IMR-90 (cell line): ENCODE data around the gene GLYATL1.

Experiments
- BHLHE40 ChIP-seq: fragments of 150-350 bp; IDR thresholded peaks from 2 replicates; pipeline ENCODE4 v1.6.1; 2016; ENCODE audit warnings: mild to moderate bottlenecking, low read depth, low read length
- CEBPB ChIP-seq: IDR thresholded peaks from 2 replicates; pipeline ENCODE4 v1.6.1; 2012; ENCODE audit warnings: low read depth, low read length, improper control_type of control experiment
- CHD1 ChIP-seq: IDR thresholded peaks from 2 replicates; pipeline ENCODE4 v1.6.1; 2012; ENCODE audit warnings: low read depth, low read length, improper control_type of control experiment
- FOS ChIP-seq: fragments of 150-350 bp; IDR thresholded peaks from 2 replicates; pipeline ENCODE4 v1.6.1; 2016; ENCODE audit warnings: low read depth, low read length
- MAFK ChIP-seq: IDR thresholded peaks from 2 replicates; pipeline ENCODE4 v1.6.1; 2012; ENCODE audit warnings: low read depth, low read length, improper control_type of control experiment
- MXI1 ChIP-seq: IDR thresholded peaks from 2 replicates; pipeline ENCODE4 v1.6.1; 2012; ENCODE audit warnings: low read depth, mild to moderate bottlenecking, low read length, moderate library complexity, borderline replicate concordance
- NFE2L2 ChIP-seq: fragments of 150-350 bp; IDR thresholded peaks from 2 replicates; pipeline ENCODE4 v1.6.1; 2016; ENCODE audit warnings: low read depth, mild to moderate bottlenecking, low read length
- POLR2A ChIP-seq: IDR thresholded peaks from 2 replicates; pipeline ENCODE4 v1.6.1; 2012; ENCODE audit warnings: mild to moderate bottlenecking, low read depth, low read length
- RAD21 ChIP-seq: IDR thresholded peaks from 2 replicates; pipeline ENCODE4 v1.6.1; 2012; ENCODE audit warnings: low read length, improper control_type of control experiment
- RCOR1 ChIP-seq: IDR thresholded peaks from 2 replicates; pipeline ENCODE4 v1.6.1; 2012; ENCODE audit warnings: mild to moderate bottlenecking, low read length, improper control_type of control experiment; ENCODE audit not compliant: insufficient replicate concordance
- TF ChIP-seq, protein P1 (sequence below): conservative IDR thresholded peaks from 2 replicates; pipeline ENCODE4 v1.5.1; 2012; ENCODE audit warnings: mild to moderate bottlenecking, low read depth, low read length, improper control_type of control experiment
- TF ChIP-seq, protein P2 (sequence below): fragments of 150-350 bp; IDR thresholded peaks from 2 replicates; pipeline ENCODE4 v1.6.1; 2017; ENCODE audit warnings: mild to moderate bottlenecking, antibody characterized with exemption, low read length, low read depth
- TF ChIP-seq, protein P3 (sequence below): fragments of 150-350 bp; IDR thresholded peaks from 2 replicates; pipeline ENCODE4 v1.6.1; 2016; ENCODE audit warnings: low read depth, mild to moderate bottlenecking, low read length, moderate library complexity, borderline replicate concordance

DNA sequence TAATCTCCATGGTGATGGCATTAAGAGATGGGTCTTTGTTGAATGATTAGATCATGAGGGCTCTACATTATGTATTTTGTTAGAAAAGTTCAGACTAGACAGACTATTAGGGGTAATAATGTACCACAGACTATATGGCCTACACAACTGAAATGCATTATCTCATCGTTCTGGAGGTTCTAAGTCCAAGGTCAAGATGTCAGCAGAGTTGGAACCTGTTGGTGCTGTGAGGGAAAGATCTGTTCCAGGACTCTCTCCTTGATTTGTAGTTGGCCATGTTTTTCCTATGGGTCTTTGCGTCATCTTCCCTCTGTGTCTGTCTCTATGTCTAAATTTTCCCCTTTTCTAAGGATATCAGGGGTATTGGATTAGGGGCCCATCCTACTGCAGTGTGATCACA is 8.4 kb upstream of the GLYATL1 start:
- TF ChIP-seq, protein P1, sequence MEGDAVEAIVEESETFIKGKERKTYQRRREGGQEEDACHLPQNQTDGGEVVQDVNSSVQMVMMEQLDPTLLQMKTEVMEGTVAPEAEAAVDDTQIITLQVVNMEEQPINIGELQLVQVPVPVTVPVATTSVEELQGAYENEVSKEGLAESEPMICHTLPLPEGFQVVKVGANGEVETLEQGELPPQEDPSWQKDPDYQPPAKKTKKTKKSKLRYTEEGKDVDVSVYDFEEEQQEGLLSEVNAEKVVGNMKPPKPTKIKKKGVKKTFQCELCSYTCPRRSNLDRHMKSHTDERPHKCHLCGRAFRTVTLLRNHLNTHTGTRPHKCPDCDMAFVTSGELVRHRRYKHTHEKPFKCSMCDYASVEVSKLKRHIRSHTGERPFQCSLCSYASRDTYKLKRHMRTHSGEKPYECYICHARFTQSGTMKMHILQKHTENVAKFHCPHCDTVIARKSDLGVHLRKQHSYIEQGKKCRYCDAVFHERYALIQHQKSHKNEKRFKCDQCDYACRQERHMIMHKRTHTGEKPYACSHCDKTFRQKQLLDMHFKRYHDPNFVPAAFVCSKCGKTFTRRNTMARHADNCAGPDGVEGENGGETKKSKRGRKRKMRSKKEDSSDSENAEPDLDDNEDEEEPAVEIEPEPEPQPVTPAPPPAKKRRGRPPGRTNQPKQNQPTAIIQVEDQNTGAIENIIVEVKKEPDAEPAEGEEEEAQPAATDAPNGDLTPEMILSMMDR = no peak
- no peak for TF ChIP-seq POLR2A
- TF ChIP-seq CEBPB = no peak
- TF ChIP-seq, protein P2, sequence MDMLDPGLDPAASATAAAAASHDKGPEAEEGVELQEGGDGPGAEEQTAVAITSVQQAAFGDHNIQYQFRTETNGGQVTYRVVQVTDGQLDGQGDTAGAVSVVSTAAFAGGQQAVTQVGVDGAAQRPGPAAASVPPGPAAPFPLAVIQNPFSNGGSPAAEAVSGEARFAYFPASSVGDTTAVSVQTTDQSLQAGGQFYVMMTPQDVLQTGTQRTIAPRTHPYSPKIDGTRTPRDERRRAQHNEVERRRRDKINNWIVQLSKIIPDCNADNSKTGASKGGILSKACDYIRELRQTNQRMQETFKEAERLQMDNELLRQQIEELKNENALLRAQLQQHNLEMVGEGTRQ = no peak
- TF ChIP-seq CHD1 = no peak
- no peak for TF ChIP-seq BHLHE40
- TF ChIP-seq MXI1 = no peak
- TF ChIP-seq, protein P3, sequence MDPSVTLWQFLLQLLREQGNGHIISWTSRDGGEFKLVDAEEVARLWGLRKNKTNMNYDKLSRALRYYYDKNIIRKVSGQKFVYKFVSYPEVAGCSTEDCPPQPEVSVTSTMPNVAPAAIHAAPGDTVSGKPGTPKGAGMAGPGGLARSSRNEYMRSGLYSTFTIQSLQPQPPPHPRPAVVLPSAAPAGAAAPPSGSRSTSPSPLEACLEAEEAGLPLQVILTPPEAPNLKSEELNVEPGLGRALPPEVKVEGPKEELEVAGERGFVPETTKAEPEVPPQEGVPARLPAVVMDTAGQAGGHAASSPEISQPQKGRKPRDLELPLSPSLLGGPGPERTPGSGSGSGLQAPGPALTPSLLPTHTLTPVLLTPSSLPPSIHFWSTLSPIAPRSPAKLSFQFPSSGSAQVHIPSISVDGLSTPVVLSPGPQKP = no peak
- TF ChIP-seq RAD21 = no peak
- TF ChIP-seq FOS = no peak
- no peak for TF ChIP-seq RCOR1
- no peak for TF ChIP-seq NFE2L2
- no peak for TF ChIP-seq MAFK
